Mucosa of descending colon (tissue), 3 donors: ENCODE measurements around the gene GAGE12D. TPM values are rescaled to one million over a fixed set of nuclear protein-coding genes. Genes with fewer than 3 reads are reported as not detected.

Experiments used
- total RNA-seq, 3 donors: library from RNA; stranded (reverse); fragmentation: NEBNext Ultra II Directional in 2 of 3; extraction: Animal tissue kit (Norgen Biotek cat#: 25700) in 2 of 3; gene quantifications; one replicate each; pipeline versions ENCODE4 v1.2.1 to v1.2.4, GENCODE V29; 2021 to 2023
- donor health status: DM: no; HTN: no; CAD: no; lungs with moderate emphysema.
- donor health status: DM: no; HTN: no; CAD: no.
- donor health status: DM: no; HTN: yes; CAD: no.

GAGE12D gene
- total RNA-seq, 3 donors from 2014 or later: not detected

Other genes with a start within 250 kb of the GAGE12D start
- not detected for gene GAGE10, start 238.1 kb upstream of the GAGE12D start, total RNA-seq
- gene GAGE12J, start 219.7 kb upstream of the GAGE12D start, total RNA-seq: not detected
- gene GAGE13, start 210.2 kb upstream of the GAGE12D start, total RNA-seq: not detected
- gene GAGE12C, start 9.6 kb upstream of the GAGE12D start, total RNA-seq: not detected
- gene GAGE12E, start 9.6 kb downstream of the GAGE12D start, total RNA-seq: not detected
- not detected for gene GAGE12F, start 19.1 kb downstream of the GAGE12D start, total RNA-seq
- gene GAGE12G, start 28.7 kb downstream of the GAGE12D start, total RNA-seq: not detected
- gene GAGE12H, start 38.2 kb downstream of the GAGE12D start, total RNA-seq: not detected
- not detected for gene GAGE2A, start 47.8 kb downstream of the GAGE12D start, total RNA-seq
- gene GAGE1, start 57.3 kb downstream of the GAGE12D start, total RNA-seq: not detected
- gene PAGE1, start 154.3 kb downstream of the GAGE12D start, total RNA-seq: not detected